Measurements from ENCODE around the gene GAB1. TPM values are rescaled to one million over a fixed set of nuclear protein-coding genes. Genes with fewer than 3 reads are reported as not detected.
A peak's percentile ranks its signal among the peaks of the same experiment; 100 is the strongest.

GAB1 gene
- total RNA-seq = 100 to 1,000 TPM in 1 of 3 donors, 10 to 100 TPM in 2; 62.3 to 104 (median 84.0) TPM
- long read RNA-seq, donor 1, partial matches to known transcripts = 5 of 7 reads
- long read RNA-seq, donor 1, other reads (novel, unspliced or antisense) = 2 of 7 reads
- long read RNA-seq, donor 2, partial matches to known transcripts = 0 of 1 reads
- long read RNA-seq, donor 2, other reads (novel, unspliced or antisense) = 1 of 1 reads

GRCh38 chr4:143336781-143337599 is at the start of gene GAB1:
Gene GAB1, plus strand, starts transcription at chr4:143336876. Its CDS starts 313 bp downstream, at chr4:143337189.
- intact Hi-C loops (cut with DNase I, micrococcal nuclease) = no loop called here
- TF ChIP-seq CTCF (IDR thresholded peaks at IDR 0.05) = no peak
- H3K36me3 ChIP-seq (ENCODE audit: low read depth) = no peaks in the 10 kb centered on the region
- peak; percentile 83 to 87 (median 85) for DNase-seq
- peaks cover 38% of the 10 kb centered on the region for H3K4me1 ChIP-seq (ENCODE audit: low read depth)
- H3K9me3 ChIP-seq = no peaks in the 10 kb centered on the region
- peak within 1 kb of the TSS; percentile 80 for H3K4me3 ChIP-seq
- peak; percentile 82 for ATAC-seq

GRCh38 chr4:143287572-143287923 is 49.1 kb upstream of the GAB1 start:
- Histone ChIP-seq H3K36me3 (ENCODE audit: low read depth) (no peaks in the 10 kb centered on the region), H3K4me3 (no peak overlapping the region), H3K9me3 (no peaks in the 10 kb centered on the region), H3K4me1 (ENCODE audit: low read depth) (no peaks in the 10 kb centered on the region)
- TF ChIP-seq CTCF (IDR thresholded peaks at IDR 0.05) = no peak
- intact Hi-C loops (cut with DNase I, micrococcal nuclease) = no loop called here
- ATAC-seq = no peak
- DNase-seq = no peak

GRCh38 chr4:143288171-143288570 is 48.5 kb upstream of the GAB1 start:
- intact Hi-C loops (cut with DNase I, micrococcal nuclease) = no loop called here
- TF ChIP-seq CTCF (IDR thresholded peaks at IDR 0.05) = no peak
- no peaks in the 10 kb centered on the region for H3K36me3 ChIP-seq (ENCODE audit: low read depth)

GRCh38 chr4:143289370-143289769 is 47.3 kb upstream of the GAB1 start:
- ATAC-seq = no peak
- no peak for TF ChIP-seq CTCF (IDR thresholded peaks at IDR 0.05)
- intact Hi-C loops (cut with DNase I, micrococcal nuclease) = no loop called here
- no peak for DNase-seq
- Histone ChIP-seq H3K9me3 (no peaks in the 10 kb centered on the region), H3K4me1 (ENCODE audit: low read depth) (peaks cover 5% of the 10 kb centered on the region), H3K4me3 (no peak overlapping the region), H3K36me3 (ENCODE audit: low read depth) (no peaks in the 10 kb centered on the region)

More at GRCh38 chr4:143288171-143288570, 48.5 kb upstream of the GAB1 start:
- Histone ChIP-seq H3K4me1 (ENCODE audit: low read depth) (no peaks in the 10 kb centered on the region), H3K4me3 (no peak overlapping the region), H3K9me3 (no peaks in the 10 kb centered on the region)
- ATAC-seq (no peak), DNase-seq (no peak)

GRCh38 chr4:143291314-143291713 is 45.4 kb upstream of the GAB1 start:
- intact Hi-C loops (cut with DNase I, micrococcal nuclease) = no loop called here
- ATAC-seq (no peak), DNase-seq (no peak)
- Histone ChIP-seq H3K36me3 (ENCODE audit: low read depth) (no peaks in the 10 kb centered on the region), H3K9me3 (no peaks in the 10 kb centered on the region), H3K4me1 (ENCODE audit: low read depth) (peaks cover 5% of the 10 kb centered on the region), H3K4me3 (no peak overlapping the region)
- TF ChIP-seq CTCF (IDR thresholded peaks at IDR 0.05) = no peak

Data from mucosa of descending colon (tissue), 3 donors.